ENCODE measurements around the gene N4BP2L1. TPM values are rescaled to one million over a fixed set of nuclear protein-coding genes. Genes with fewer than 3 reads are reported as not detected.

The N4BP2L1 gene
- 2.0 and 2.4 TPM in 2 replicates for total RNA-seq

GRCh38 chr13:32427852-32428580 is at the start of gene N4BP2L1:
TSS of gene N4BP2L1 (minus strand) at chr13:32428130. CDS start at chr13:32428082, 48 bp downstream.

Other genes with a start within 250 kb of the N4BP2L1 start
- gene ZAR1L, start 112.8 kb downstream of the N4BP2L1 start, total RNA-seq, result not detected in 2 replicates
- gene BRCA2, start 112.6 kb downstream of the N4BP2L1 start, total RNA-seq, result 1.0 and 1.7 TPM in 2 replicates
- gene N4BP2L2, start 110.7 kb upstream of the N4BP2L1 start, total RNA-seq, result 82.3 and 100 TPM in 2 replicates
- 21.2 and 22.1 TPM in 2 replicates for gene PDS5B, start 158.3 kb upstream of the N4BP2L1 start, total RNA-seq